Adipocyte (in vitro differentiated cells): ENCODE results near the gene TXNDC15.
"Not testable (repeated sequence)": the region's sequence is repeated elsewhere in the genome, so short reads cannot be mapped to it uniquely, and the experiment has no call there.

Experiments
- DNase-seq: peaks from one replicate; pipeline ENCODE4 v3.0.0-alpha.2; 2015; ENCODE audit warnings: low read depth
- H3K27me3 ChIP-seq: replicated peaks from 2 replicates; pipeline ENCODE4 v1.7.0; 2013; ENCODE audit warnings: mild to moderate bottlenecking, low read length, moderate library complexity; ENCODE audit not compliant: control insufficient read depth, insufficient read depth
- H3K36me3 ChIP-seq: 2 replicates; pipeline ENCODE4 v1.7.0; 2013; ENCODE audit warnings: low read length, mild to moderate bottlenecking, moderate library complexity; ENCODE audit not compliant: control insufficient read depth, insufficient read depth, severe bottlenecking
- H3K4me1 ChIP-seq: 2 replicates; pipeline ENCODE4 v1.7.0; 2013; ENCODE audit warnings: mild to moderate bottlenecking, low read length, moderate library complexity; ENCODE audit not compliant: control insufficient read depth, insufficient read depth
- H3K4me3 ChIP-seq: 2 replicates; pipeline ENCODE4 v1.7.0; 2013; ENCODE audit warnings: mild to moderate bottlenecking, low read length, moderate library complexity
- H3K9ac ChIP-seq: 2 replicates; pipeline ENCODE4 v1.7.0; 2013; ENCODE audit warnings: mild to moderate bottlenecking, low read length, moderate library complexity
- H3K9me3 ChIP-seq: 2 replicates; pipeline ENCODE4 v1.7.0; 2013; ENCODE audit warnings: mild to moderate bottlenecking, low read length, moderate library complexity; ENCODE audit not compliant: control insufficient read depth

TXNDC15 gene, protein sequence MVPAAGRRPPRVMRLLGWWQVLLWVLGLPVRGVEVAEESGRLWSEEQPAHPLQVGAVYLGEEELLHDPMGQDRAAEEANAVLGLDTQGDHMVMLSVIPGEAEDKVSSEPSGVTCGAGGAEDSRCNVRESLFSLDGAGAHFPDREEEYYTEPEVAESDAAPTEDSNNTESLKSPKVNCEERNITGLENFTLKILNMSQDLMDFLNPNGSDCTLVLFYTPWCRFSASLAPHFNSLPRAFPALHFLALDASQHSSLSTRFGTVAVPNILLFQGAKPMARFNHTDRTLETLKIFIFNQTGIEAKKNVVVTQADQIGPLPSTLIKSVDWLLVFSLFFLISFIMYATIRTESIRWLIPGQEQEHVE

DNA sequence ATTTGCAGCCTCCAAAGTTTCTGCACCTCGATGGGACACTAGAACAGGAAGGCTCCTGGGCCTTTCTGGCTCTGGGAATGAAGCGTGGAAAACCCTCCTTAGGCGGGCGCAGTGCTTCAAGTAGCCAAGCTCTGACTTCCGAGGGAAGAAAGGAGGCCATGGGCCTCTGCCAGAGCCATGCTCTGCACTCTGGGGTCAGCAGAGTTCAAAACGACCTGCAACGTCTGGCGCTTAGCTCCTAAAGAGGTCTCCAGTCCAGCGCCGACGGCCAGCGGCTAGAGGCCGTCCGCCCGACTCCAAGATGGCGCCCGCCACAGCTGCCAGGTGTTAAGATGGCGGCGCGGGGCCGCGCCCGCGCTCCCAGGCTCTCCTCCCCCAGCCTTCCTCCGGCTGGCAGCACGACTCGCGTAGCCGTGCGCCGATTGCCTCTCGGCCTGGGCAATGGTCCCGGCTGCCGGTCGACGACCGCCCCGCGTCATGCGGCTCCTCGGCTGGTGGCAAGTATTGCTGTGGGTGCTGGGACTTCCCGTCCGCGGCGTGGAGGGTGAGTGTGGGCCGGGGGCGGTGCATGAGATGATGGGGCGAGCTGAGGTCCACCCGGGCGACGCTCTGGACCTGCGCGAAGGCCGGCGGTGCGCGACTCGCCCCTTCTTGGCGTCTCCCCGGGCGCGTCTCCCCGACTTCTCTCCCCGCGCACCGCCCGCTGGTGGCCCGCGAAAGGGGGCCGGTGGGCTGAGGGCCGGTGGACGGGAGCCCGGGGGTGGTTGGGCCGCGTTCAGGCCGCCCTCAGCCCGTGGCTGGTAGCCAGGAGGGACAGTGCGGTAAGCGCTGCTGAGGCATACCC lies at the start of gene TXNDC15:
TXNDC15 (plus strand) TSS at position 385 of the 844 bp plus-strand sequence; CDS start at position 442, 57 bp downstream.
- no peaks in the 10 kb centered on the region for H3K9me3 ChIP-seq
- no peaks in the 10 kb centered on the region for H3K27me3 ChIP-seq
- H3K4me1 ChIP-seq: peaks cover 14% of the 10 kb centered on the region
- DNase-seq: peak; percentile 92
- H3K4me3 ChIP-seq: peak within 1 kb of the TSS; percentile 90
- H3K9ac ChIP-seq: peak within 1 kb of the TSS; percentile 96
- H3K36me3 ChIP-seq: no peaks in the 10 kb centered on the region

DNA sequence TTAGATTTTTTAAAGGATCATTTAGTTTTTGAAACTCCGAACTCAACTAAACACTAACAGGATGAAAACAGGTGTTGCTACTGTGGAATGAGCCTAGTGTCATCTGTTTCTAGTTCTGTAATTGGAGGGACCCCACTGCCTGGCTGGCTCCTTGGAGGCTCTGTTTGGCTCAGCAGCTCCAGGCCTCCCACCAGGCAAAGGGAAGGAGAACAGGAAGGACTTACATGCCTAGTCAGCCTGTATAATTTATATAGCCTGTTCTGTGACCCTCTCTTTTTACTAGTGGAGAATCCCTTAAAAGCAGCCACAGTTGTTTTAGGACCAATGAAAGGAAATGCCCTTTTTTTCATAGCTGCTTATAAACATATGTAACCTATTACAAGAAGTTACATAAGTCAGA lies 49.5 kb upstream of the TXNDC15 start:
- no peaks in the 10 kb centered on the region for H3K27me3 ChIP-seq
- no peak overlapping the region for H3K4me3 ChIP-seq
- H3K9me3 ChIP-seq: no peaks in the 10 kb centered on the region
- H3K4me1 ChIP-seq: peaks cover 7% of the 10 kb centered on the region
- H3K9ac ChIP-seq: no peak overlapping the region
- H3K36me3 ChIP-seq: peaks cover 75% of the 10 kb centered on the region
- no peak for DNase-seq

DNA sequence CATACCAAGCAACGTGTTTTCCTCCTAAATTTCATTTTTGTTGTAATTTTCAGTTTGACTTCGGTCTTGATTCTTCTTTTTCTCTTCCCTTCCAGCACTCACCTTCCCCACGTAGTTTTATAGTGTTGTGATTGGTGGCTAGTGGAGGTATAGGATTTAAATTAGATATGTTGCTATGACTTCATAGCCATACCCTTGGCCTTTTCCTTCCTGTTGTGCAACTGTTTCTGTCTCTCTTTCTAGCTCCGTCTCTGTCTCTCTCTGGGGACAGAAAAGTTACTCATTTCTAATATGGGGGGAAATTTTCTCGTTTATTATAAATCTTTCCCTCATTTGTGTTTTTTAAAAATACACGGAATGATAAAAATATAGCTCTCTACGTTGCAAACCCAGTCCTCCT lies 49.0 kb upstream of the TXNDC15 start:
- Histone ChIP-seq H3K4me1 (peaks cover 7% of the 10 kb centered on the region), H3K9ac (no peak overlapping the region), H3K27me3 (no peaks in the 10 kb centered on the region), H3K9me3 (no peaks in the 10 kb centered on the region), H3K4me3 (no peak overlapping the region), H3K36me3 (peaks cover 70% of the 10 kb centered on the region)
- no peak for DNase-seq

DNA sequence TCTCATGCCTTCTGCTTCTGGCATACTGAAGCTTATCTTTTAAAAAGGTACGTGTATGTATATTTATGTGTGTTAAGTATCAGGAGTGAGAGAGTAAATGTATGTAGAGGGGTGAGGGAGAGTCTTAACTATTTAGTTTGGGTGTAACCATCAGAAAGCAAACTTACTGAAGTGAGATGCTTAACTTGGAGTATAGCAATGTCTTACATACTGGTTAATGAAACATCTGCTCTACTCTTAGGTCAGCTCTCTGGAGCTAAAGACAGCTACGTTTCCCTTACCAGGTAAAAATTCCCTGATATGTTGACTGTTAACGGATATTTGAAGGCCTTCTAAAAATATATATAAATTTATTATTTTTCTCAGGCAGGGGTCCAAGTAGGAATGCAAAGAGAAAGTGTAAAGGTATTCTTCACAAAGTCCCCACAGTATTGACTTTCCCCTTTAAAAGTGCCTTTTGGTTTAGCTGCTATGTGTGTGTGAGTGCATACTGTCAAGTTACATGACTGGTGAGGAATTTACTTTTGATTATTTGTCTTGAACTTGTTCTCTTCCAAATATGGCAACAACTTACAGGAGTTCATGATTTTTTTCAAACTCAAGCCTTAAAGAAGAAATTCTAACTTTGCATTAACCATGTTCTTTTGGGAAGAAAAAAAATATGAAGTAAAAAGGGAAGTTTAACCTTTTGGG lies 40.7 kb upstream of the TXNDC15 start:
- H3K9me3 ChIP-seq: no peaks in the 10 kb centered on the region
- DNase-seq: peak; percentile 72
- H3K9ac ChIP-seq: peak overlapping the region; percentile 21
- H3K4me1 ChIP-seq: peaks cover 12% of the 10 kb centered on the region
- no peaks in the 10 kb centered on the region for H3K27me3 ChIP-seq
- H3K4me3 ChIP-seq: no peak overlapping the region
- peaks cover 43% of the 10 kb centered on the region for H3K36me3 ChIP-seq

DNA sequence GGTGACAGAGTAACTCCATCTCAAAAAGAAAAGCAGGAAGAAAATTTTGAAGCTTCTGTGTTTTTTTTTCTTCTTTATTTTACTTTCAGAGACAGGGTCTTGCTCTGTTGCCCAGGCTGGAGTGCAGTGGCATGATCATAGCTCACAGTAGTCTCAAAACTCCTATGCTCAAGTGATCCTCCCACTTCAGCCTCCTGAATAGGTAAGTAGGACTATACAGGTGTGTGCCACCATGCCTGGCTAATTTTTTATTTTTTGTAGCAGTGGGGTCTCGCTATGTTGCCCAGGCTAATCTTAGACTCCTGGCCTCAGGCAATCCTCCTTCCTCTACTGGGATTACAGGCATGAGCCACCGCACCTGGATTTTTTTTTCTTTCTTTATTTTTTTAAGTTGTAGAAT lies 38.5 kb upstream of the TXNDC15 start:
- Histone ChIP-seq H3K9ac (no peak overlapping the region), H3K4me3 (no peak overlapping the region), H3K4me1 (peaks cover 12% of the 10 kb centered on the region), H3K36me3 (peaks cover 51% of the 10 kb centered on the region), H3K9me3 (no peaks in the 10 kb centered on the region), H3K27me3 (no peaks in the 10 kb centered on the region)
- DNase-seq: no peak

DNA sequence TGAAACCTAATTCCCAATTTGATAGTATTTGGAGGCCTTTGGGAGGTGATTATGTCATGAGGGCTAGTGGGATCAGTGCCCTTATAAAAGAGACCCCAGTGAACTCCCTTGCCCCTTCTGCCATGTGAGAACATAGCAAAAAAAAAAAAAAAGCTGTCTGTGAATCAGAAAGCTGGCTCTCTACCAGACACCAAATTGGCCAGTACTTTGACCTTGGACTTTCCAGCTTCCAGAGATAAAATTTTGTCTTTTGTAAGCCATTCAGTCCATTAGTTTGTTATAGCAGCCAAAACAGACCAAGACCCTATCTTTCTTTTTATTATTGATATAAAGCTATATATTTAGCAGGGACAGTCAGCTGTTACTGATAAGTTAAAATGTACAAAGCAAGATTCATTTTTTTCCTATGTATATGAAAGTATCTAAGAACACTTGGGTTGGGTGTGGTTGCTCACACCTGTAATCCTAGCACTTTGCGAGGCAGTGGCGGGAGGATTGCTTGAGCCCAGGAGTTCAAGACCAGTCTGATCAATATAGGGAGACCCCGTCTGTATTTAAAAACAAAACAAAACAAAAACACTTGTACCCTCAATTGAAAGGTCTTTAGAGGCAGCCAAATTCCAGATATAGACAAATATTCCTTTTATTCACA lies 36.5 kb upstream of the TXNDC15 start:
- Histone ChIP-seq H3K9me3 (no peaks in the 10 kb centered on the region), H3K4me3 (no peak overlapping the region), H3K4me1 (peaks cover 12% of the 10 kb centered on the region), H3K9ac (no peak overlapping the region), H3K27me3 (no peaks in the 10 kb centered on the region), H3K36me3 (peaks cover 44% of the 10 kb centered on the region)
- DNase-seq: peak; percentile 11

DNA sequence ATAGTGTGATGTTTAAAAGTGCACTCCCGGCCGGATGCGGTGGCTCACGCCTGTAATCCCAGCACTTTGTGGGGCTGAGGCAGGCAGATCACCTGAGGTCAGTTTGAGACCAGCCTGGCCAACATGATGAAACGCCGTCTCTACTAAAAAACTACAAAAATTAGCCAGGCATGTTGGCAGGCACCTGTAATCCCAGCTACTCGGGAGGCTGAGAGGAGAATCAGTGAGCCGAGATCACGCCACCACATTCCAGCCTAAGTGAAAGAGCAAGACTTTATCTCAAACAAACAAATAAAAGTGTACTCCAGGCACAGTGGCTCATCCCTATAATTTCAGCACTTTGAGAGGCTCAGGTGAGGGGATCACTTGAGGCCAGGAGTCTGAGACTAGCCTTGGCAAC lies 35.8 kb upstream of the TXNDC15 start:
- H3K9me3 ChIP-seq, DNase-seq, H3K4me3 ChIP-seq, H3K27me3 ChIP-seq, H3K9ac ChIP-seq: not testable (repeated sequence)
- peaks cover 12% of the 10 kb centered on the region for H3K4me1 ChIP-seq
- H3K36me3 ChIP-seq: peaks cover 39% of the 10 kb centered on the region

DNA sequence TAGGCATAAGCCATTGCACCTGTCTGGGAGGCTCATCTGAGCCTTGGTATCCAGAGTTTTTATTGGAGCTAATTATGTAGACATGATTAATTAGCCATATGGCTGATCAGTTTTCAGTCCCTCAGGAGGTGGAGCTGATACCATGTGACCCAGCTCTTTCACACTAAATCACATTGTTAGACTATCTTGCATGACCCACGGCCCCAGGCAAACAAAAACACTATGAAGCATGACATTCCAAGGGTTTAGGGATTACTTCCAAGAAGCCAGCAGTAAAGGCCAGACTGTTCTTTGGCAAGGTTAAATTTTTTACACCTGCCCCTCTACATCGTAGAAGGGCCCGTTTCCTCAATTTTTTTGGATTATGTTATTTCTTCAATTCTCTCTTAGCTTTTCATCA lies 33.4 kb upstream of the TXNDC15 start:
- H3K4me3 ChIP-seq: no peak overlapping the region
- no peak overlapping the region for H3K9ac ChIP-seq
- no peak for DNase-seq
- H3K27me3 ChIP-seq: no peaks in the 10 kb centered on the region
- H3K4me1 ChIP-seq: peaks cover 13% of the 10 kb centered on the region
- peaks cover 32% of the 10 kb centered on the region for H3K36me3 ChIP-seq
- no peaks in the 10 kb centered on the region for H3K9me3 ChIP-seq

DNA sequence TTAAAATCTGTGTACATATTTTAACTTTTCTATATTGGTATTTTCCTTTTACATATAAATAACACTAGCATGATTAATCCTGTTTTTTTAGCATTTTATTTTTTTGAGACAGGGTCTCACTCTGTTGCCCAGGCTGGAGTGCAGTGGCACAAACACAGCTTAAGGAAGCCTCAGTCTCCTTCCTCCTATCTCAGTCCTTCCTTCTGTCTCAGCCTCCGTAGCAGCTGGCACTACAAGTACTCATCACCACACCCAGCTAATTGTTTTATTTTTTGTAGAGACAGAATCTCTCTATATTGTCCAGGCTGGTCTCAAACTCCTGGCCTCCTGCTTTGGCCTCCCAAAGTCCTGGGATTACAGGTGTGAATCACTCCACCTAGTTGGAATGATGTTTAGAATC lies 29.9 kb upstream of the TXNDC15 start:
- peaks cover 17% of the 10 kb centered on the region for H3K36me3 ChIP-seq
- H3K4me1 ChIP-seq: peaks cover 13% of the 10 kb centered on the region

DNA sequence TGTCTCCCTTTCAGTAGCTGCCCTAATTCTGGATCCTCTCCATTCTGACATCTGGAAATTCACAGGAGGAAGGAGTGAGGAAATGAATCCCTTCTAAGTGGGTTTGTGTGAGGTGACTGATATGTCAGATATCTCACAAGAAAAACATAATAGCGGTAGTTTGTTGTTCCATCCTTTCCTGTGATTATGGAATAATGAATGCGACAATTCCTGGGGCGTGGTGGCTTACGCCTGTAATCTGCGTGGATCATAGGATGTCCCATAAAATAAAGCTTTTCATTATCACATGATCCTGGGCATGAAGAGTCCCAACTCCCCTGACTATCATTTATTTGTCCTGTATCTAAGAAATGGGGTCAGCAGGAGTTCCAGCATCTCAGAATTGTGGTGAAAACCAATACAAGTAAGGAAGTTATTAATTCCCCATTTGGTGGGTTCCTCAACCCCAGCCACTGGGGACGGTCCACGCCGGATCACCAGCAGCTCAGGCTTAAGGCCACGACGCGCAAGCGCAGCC lies 28.8 kb upstream of the TXNDC15 start:
- peaks cover 16% of the 10 kb centered on the region for H3K4me1 ChIP-seq
- DNase-seq: no peak
- H3K27me3 ChIP-seq: no peaks in the 10 kb centered on the region
- H3K36me3 ChIP-seq: peaks cover 7% of the 10 kb centered on the region
- peak overlapping the region; percentile 89 for H3K9ac ChIP-seq
- peak overlapping the region; percentile 84 for H3K4me3 ChIP-seq
- no peaks in the 10 kb centered on the region for H3K9me3 ChIP-seq

More for the DNA sequence above, 29.9 kb upstream of the TXNDC15 start:
- Histone ChIP-seq H3K4me3 (no peak overlapping the region), H3K9me3 (no peaks in the 10 kb centered on the region), H3K27me3 (no peaks in the 10 kb centered on the region), H3K9ac (peak overlapping the region; percentile 20)
- no peak for DNase-seq
